TTC549 (cell line): Measurements from ENCODE around the gene CPVL.

Source experiments
- FAIRE-seq: peaks from 2 replicates; lab custom pipeline; 2012; peaks lifted over from hg19 to GRCh38; lab: Jason Lieb, UNC

The CPVL gene

DNA sequence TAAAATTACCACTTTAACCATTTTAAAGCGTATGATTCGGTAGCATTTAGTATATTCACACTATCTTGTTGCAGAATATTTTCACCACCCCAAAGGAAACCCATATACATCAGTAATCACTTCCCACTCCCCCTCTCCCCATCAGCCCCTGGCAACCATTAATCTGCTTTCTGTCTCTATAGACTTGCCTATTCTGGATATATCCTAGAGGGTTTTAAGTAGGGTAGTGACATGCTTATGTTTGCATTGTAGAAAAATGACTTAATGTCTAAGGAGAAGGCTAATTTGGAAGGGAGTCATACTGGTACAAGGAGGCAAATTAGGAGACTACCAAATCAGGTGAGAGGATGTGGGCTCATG, 145.6 kb downstream of the CPVL start:
- no peak for FAIRE-seq

DNA sequence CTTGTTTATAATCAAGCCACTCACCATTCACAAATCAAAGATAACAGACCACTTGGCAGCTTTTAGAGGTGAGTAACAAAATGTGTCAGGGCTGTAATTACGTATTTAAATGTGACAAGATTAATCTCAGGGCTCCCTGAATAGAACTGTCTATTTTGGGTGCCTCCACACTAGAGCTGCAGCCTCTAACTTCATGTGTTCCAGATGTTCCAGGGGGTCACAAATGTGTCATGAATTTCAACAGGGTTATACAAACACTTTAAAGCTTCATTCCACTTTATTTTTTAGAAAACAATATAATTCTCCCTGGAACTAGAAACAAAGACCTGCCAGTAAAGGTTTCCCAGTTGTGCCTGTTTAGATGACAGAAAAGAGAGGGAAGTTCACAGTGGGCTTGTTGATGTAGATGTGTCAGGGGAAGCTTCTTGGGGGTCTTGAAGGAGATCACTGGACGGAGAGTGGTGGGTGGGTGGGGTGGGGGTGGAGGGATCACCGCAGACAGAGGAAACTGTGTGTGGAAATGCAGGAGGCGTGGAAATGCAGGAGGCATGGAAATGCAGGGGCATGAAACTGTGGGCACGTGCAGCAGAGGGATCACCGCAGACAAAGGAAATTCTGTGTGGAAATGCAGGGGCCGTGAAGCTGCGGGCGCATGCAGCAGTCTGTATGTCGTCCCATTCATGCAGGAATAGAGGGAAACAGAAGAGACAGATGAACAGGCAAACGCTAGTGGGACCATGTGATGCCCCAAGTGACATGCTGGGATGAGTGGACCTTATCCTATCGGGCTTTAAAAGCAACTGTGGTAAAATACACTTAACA, 146.2 kb downstream of the CPVL start:
- FAIRE-seq, result no peak

DNA sequence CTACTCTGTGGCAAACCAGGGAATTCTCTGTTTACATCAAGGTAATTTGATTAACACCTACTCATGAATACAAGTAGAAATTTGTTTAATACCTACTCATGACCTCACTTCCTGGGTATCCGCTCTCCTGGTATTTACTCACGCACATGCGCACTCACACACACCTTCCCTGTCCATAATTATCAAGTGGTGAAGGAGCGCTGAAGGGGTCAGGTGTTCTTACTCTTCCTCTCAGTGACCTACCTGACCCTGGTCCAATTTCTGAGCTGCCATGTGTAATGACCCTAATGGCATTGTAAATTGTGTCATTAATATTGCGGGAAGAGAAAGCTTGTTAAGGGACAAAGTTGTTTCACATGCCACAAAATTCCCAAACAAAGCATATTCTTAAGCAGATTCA, 146.9 kb downstream of the CPVL start:
- no peak for FAIRE-seq

DNA sequence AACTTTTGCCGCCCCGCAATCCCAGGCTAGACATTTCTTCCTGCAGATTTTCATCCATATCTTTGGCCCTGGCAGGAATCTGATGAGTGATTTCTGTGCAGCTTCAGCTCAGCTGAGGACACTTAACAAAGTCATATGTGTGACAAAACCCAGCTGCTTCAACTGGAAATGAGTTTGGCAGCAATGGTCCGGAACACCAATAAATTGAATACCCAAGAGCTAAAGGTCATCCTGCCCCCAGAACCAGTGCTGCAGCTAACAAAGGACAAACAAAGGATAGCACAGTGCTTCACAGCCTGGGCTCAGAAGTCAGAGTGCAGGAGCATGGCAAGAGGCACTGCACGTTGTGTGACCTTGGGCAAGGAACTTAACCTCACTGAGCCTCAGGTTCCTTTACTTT, 148.2 kb downstream of the CPVL start:
- FAIRE-seq, result no peak

DNA sequence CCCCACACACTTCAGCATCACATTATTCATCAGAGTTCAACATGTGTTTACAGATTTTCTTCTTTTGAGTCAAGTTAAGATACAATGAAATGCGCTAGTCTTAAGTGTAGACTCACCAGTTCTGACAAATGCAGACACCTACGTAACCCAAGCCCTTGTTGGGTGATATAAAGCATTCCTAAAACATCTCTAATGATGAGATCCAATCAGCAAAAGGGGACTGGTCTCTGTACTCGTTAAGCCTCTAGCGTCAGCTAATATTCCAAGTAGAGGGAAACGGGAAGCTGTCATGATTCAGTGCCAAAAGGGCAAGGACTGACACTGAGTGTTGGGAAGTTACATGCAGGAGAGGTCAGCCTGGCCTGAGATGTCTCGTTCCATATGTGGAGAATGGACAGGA, 149.5 kb downstream of the CPVL start:
- no peak for FAIRE-seq

DNA sequence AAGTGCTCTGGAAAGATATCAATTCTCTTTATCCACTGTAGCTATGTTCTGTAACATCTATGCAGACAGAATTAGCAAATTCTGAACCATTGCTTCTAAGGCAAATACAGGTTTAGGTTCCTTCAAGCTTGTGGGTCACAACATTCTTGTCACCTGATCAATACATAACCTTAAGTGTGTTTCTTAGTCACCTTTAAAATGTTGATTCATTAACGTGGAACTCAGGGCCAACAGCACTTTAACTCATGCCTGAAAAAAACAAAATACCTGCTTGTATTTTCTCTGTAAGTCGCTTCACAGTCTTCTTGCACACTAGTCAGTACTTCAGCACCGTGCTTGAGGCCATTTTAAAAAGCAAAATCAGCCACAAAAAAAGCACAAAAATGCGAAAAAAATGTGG, 153.0 kb downstream of the CPVL start:
- FAIRE-seq, result no peak

DNA sequence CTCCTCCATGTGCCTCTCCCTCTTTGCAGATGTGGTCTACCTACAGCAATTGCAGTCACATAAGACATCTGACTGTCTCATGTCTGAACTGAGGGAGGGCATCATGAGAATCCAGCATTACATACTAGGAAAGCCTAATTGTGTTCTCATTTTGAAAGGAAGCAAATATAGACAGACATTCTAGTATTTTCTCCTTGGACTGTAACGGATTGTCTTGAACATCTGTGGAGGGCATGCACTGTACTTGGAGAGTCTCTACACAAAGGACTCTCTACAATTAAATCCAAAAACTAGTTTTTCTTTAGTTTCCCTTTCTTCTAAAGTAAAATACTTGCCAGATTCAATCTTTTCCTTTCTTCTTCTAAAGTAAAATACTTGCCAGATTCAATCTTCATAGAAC, 153.5 kb downstream of the CPVL start:
- no peak for FAIRE-seq

DNA sequence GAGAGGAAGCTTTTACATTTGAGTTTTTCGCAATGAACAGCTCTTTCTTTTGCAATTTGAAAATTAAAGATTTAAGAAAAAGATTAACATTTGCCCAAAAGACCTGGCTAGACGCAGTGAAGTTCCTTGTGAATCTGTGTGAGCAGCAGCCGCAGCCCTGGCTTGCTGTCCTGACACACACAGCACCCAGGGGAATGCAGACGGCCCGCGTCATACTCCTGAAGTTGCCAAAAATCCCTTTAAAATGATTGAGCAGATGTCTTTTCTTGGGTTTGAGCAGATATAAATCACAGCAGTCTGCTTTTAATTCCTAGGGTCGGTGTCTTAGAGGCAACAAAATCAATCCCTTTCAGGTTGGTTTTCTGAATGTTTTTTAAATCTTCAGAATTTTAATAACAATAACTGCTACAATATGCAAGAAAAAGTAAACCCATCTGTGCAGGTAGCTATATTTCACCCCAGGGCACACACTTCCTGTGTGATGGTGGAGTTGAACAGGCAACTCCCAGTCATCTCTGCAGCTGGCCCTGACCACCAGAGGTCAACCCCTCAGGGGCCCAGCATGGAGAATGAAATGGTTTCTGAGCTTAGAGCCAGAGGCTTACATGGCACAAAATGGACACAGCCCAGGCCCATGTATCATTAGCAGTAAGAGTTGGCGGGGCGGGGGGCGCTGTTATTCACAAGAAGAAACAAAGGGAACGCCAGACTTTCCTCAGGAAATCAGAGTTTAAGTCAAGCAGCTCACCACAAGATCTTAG, 156.0 kb downstream of the CPVL start:
- no peak for FAIRE-seq

DNA sequence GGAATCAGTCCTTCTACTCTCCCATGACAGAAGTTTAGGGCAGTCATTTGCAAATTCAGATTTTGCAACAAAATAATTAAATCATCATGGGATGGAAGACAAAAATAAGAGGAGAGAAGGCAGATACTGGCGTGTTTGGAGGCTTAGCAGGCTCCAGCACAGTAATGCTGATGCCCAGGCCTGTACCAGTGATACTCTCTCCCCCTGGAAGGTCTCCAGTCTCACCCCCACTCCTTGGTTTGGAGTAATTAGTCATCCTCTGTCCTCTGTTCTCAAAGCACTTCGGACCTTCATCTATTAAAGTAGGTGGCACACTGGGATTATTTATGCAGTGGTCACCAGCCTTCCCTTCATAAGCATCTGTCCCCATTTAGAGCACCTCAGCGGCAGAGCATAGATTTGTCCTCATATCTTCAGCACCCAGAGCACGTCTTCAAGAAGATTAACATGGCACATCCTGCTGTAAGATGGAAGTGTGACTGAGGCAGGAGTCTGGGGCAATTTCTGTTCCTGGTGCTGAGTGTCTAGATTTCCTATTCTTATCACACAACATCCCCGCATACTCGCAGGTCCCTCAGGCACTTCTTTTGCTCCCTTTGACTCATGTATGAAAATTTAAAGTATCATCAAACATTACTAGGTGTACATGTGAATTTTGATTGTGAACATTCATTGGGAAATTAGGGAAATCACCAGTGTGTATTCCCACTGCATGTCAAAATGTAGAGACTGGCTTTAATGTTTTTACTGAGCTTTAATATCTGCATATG, 156.9 kb downstream of the CPVL start:
- no peak for FAIRE-seq

DNA sequence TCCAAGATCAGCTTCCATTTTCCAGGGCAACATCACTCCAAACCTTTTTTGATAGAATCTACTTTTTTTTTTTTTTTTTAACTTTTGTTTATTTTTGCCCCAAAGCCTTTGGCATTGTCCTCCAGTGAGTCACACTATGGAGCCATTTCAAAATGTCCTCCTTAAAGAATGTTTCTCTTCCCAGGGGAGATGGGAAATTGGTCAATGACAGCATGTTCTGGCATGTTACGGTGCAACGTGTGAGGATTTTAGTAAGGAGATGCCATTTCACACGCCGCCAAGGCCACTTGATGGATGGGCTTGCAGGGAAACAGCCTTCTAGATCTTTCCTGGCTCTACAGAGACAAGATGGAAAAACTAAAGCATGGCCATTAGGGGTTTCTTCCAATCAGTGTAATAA, 157.5 kb downstream of the CPVL start:
- FAIRE-seq, result no peak

DNA sequence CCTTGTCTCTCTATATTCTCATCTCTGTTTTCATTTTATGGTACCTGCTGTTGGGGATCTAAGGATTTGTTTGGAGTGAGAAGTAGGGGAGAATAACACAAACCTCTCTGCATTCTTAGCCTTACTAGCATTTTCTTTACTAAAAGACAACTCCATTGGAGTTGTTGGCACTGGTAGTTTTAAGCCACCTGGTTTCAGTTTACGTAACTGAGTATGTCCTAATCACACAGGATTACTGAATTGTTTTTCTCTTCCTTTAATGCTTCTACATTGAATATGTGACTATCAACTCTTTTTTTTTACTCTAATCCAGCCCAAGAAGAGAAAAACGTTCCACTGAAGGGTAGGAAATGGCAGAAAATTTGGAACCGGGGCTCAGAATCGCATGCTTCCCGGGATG, 158.2 kb downstream of the CPVL start:
- no peak for FAIRE-seq

DNA sequence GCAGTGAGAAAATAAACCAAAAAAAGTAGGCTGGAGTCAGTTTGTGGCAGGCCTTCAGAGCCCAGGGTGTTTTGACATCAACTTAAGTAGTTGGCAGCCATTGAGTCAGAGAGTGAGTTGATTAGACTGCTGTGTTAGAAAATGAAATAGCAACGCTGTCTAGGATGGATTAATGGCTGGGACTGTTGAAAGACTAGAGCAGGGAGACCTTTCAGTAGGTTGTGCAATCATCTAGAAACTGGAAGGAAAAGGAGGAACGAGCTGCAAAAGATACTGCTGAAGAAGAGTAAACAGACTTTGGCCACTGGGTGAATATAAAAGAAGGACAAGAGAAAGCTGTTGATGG, 159.6 kb downstream of the CPVL start:
- no peak for FAIRE-seq

DNA sequence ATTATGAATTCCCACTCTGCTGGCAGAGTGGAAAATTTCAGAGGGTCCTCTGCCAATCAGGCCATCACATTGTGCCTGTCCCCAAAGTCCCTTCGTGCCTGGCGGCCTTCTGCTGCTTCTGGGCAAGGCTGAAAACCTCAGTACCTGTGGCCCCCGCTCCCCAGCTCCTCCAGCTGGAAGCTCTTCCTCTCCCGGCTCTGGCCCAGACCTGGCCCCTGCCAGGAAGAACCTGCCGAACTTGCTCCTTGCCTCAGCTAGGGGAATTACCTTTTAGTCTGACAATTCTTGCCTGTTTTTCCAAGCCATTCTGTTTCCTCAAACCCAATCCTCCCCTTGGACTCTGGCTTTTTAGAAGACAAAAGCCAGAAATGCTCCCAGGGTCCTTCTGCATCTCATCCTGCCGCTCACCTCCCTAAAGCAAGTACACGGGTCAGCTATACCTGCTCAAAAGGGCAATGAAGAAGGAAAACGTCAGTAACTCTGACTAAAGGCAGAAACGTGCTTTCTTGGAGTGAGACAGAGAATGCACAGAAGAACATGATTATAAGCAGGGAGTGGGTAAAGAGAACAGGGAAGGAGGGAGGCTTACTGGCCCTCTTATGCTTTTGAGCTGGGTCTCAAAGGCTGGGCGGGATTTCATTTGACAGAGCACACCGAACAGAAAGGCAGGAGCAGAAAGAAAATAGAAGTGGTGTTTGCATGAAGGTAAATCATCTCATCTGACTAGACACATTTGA, 160.1 kb downstream of the CPVL start:
- no peak for FAIRE-seq

DNA sequence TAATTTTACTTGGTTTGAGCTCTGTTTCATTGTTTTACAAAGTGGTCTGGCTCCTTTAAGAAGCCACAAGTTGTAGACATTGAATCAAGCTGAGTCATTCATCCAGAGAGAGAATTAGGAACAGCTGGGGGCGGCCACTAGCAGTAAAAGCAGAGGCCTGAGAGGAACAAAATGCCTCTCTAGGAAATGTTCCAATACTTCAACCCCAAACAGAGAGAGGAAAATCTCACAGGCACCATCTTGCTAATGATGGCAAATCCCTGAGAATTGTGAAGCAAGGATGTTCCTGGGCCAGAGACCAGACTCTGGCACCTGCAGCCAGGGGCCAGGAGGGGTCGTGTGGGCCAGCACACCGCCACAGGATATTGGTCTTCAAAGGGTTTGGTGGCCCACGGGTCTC, 161.7 kb downstream of the CPVL start:
- FAIRE-seq, result no peak

DNA sequence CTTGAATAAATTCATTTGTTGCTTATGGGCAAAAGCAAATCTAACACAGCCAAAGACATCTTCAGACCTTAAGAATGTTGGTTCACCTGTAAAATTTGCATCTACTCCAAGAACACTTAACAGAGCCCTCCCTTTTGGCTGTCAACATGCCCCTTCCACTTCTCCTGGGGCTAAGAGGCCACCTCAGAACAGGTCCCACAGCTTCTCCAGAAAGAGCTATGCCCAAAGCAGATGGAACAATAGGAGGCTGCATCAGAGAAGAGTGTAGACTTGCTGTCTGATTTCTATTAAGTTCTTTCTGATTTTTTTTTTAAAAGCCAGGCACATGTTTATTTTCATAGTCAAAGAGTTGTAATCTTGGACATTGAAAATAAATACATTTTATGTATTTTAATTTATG, 162.1 kb downstream of the CPVL start:
- FAIRE-seq, result no peak

DNA sequence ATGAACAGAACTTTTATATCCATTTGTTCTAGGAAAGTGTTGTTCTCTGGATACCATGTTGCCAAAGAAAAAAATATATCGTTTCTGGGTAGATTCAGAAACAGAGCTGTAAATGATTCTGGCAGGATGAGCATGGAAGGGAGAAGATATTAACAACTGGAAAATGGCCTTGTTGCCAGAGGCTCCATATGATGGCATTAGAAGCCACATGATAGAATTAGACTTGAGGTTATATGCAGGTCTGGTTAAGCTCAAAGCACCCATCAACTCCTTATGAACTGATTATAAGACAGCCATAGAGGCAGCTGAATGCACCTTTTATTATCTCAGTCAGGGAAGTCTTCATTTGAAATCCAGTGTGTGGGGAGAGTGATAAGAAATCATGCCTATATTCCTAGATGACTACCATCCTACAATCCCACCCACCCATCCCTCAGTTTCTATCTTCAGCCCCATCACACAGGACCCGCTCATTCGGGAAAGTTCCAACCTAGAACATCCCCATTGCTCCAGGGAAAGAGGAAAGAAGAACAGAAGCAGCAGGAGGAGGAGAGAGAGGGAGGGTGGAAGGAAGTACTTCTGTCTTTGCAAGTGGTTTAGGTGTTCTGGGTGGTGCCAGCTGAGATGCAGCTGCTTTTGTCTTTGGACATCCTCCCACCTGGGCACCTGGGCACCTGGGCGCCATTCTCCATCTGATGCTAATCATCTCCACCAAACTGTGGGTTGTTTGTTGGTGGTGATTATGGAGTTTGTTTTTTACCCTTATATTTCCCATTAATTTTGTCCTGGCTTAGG, 162.7 kb downstream of the CPVL start:
- FAIRE-seq, result no peak

DNA sequence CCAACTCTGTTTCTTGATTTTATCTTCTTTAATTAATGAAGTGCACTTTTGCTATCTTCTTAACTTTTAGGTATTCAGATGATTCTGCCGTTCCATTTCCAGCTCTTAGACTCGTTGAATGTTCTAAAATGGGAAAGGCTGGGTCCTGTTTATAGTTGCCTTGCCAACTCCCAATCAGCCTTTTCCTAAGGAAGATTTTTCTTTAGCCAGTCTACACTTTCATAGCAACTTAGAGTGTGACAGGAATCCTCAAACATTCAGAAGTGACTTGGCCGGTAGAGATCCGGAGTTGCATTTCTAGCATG, 165.2 kb downstream of the CPVL start:
- no peak for FAIRE-seq

DNA sequence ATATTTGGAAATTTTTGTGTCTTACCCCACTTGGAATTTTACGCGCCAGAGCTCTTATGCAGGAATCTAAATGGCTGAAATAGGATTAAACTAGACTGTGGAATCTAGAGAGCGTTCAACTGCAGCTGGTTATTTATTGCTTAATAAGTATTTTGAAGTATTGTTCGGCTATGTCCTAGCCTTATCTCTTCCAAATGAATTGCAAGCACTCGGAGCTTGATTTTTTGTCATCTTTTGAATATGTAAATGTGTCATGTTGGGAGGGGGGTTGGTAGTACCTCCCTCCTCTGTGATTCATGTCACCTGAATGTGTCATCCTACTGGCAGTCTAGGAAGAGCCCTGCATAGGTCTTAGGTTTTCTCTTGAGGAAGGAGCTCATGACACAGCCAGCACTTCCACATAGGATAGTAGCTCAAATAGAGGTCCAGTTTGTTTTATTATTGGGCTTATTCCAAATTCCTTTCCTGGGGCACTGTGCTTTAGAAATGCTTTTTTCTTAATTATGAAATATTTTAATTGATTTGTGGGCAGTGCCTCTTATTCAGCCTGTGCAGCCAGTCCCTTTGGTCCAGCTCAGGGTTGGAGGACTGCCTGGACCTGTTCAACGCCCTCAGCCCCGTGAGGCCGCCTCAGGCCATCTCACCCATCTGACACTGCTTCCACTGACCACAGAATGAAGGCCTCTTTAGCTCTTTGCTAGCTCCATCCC, 165.7 kb downstream of the CPVL start:
- no peak for FAIRE-seq

DNA sequence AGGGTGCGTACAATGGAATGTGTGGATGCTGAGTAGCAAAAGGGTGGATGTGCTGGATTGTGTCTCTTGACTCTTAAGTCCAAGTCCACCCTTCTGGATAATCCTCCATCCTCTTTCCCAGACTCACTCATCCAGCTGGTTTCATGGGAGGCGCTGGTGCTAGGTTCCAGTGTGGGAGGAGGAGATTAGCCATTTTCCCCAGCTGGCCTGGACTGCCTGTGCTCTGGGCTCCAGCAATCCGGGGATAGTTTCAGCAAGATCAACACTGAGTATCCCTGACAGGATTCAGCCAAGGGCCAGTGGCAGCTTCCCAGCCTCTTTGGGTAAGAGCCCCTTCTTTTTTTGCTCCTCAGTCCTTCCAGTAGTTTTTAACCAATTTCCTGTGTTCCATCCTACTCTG, 166.6 kb downstream of the CPVL start:
- no peak for FAIRE-seq

DNA sequence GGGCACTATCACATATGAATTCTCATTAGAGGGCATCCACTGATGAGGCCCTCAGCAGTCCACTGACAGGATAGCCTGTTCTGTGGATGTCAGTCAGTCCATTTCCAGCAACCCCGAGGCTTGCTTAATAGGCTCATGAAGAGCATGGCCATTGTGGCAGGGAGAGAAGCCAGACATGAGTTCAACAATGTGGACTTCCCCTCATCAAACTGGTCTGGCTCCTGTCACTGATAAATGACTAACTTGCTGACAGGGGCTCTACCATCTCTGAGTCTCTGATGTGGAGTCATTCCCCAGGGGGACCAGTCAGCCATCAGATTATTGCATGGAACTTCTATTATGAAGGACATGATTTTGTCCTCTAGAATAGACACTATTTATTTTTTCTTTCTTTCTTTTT, 168.5 kb downstream of the CPVL start:
- no peak for FAIRE-seq

DNA sequence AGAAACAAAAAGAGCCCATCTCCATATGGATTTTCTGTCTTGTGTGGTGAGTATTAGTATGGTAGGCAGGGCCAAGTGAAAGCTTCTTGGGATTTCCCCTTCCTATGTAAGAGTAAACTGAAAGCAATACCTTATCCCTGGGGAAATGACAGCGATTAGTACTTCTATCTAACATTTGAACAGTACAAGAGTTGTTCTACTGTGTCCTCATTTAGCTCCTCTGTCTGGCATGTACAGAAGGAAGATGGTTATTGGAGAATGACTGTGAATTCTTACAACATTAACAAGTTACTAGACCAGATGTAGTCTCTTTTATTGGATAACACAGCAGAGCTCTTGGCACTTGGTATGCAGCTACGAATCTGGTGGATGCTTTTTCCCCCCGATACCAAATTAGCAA, 170.3 kb downstream of the CPVL start:
- FAIRE-seq, result no peak
